Stimulated activated CD8-positive, alpha-beta memory T cell treated with anti-CD3 and anti-CD28 coated beads, Interleukin-4, amount 100 ng/mL, for 24 hours (primary cell): Measurements from ENCODE around the gene DYSF.

Source experiments
- DNase-seq: peaks from one replicate; pipeline ENCODE4 v3.0.0-alpha.2; 2020; ENCODE audit warnings: low read depth

DYSF gene

GRCh38 chr2:71502941-71503738 lies 49.8 kb downstream of the DYSF start:
- DNase-seq, result no peak

- DNase-seq, result no peak
Observed at GRCh38 chr2:71503837-71504236, 50.5 kb downstream of the DYSF start.

GRCh38 chr2:71504611-71505010 lies 51.2 kb downstream of the DYSF start:
- no peak for DNase-seq

GRCh38 chr2:71505086-71505769 lies 51.9 kb downstream of the DYSF start:
- no peak for DNase-seq

- DNase-seq, result no peak
Observed at GRCh38 chr2:71505770-71506140, 52.4 kb downstream of the DYSF start.

- no peak for DNase-seq
Observed at GRCh38 chr2:71506222-71507153, 53.1 kb downstream of the DYSF start.

GRCh38 chr2:71507476-71507875 lies 54.1 kb downstream of the DYSF start:
- no peak for DNase-seq

- peak; percentile 54 for DNase-seq
Observed at GRCh38 chr2:71510196-71510807, 56.9 kb downstream of the DYSF start.

- no peak for DNase-seq
Observed at GRCh38 chr2:71510938-71511337, 57.6 kb downstream of the DYSF start.

- no peak for DNase-seq
Observed at GRCh38 chr2:71511776-71512175, 58.4 kb downstream of the DYSF start.

- no peak for DNase-seq
Observed at GRCh38 chr2:71512386-71512785, 59.0 kb downstream of the DYSF start.

- DNase-seq, result no peak
Observed at GRCh38 chr2:71513096-71513495, 59.7 kb downstream of the DYSF start.

- DNase-seq, result no peak
Observed at GRCh38 chr2:71513721-71514120, 60.4 kb downstream of the DYSF start.

GRCh38 chr2:71516253-71516888 lies 63.0 kb downstream of the DYSF start:
- no peak for DNase-seq

- no peak for DNase-seq
Observed at GRCh38 chr2:71517851-71518250, 64.5 kb downstream of the DYSF start.

- no peak for DNase-seq
Observed at GRCh38 chr2:71521436-71521950, 68.1 kb downstream of the DYSF start.

GRCh38 chr2:71524476-71524875 lies 71.1 kb downstream of the DYSF start:
- no peak for DNase-seq

- no peak for DNase-seq
Observed at GRCh38 chr2:71526141-71526540, 72.8 kb downstream of the DYSF start.

GRCh38 chr2:71526975-71527374 lies 73.6 kb downstream of the DYSF start:
- no peak for DNase-seq

GRCh38 chr2:71528131-71528591 lies 74.8 kb downstream of the DYSF start:
- DNase-seq, result no peak

- DNase-seq, result no peak
Observed at GRCh38 chr2:71528749-71529148, 75.4 kb downstream of the DYSF start.
